K562 (cell line): ENCODE measurements around the gene LIN7A. TPM values are rescaled to one million over a fixed set of nuclear protein-coding genes. Genes with fewer than 3 reads are reported as not detected.

Source experiments
- ATAC-seq: fragments of 200-7000 bp; cut with Tn5 transposase; 3 replicates; pipeline ENCODE4 v1.9.1; 2020; ENCODE audit warnings: moderate library complexity
- BruUV-seq: library from RNA; stranded (reverse); fragments of 400-500 nt; replicated peaks from 2 replicates; lab custom pipeline; 2021; lab: Mats Ljungman, UMichigan
- CTCF ChIA-PET: fragments of 300-600 bp; formaldehyde crosslinking; extraction: SDS; loops from one replicate; lab custom pipeline; 2021; ENCODE audit warnings: low intra/inter-chr PET ratio; lab: Yijun Ruan, JAX
- POLR2A ChIA-PET: fragments of 300-600, 350-650 bp; sonication (Branson Sonifier 250); formaldehyde crosslinking; extraction: SDS; loops from one replicate; lab custom pipeline; 2021; ENCODE audit warnings: antibody characterized with exemption, inconsistent platforms; lab: Yijun Ruan, JAX
- DNase-seq, 4 experiments: peaks; one replicate each; pipeline versions ENCODE4 v3.0.0 to v3.0.0-alpha.2; 2011 to 2018; ENCODE audit warnings: low spot score in 3 of 4, mixed read lengths in 3 of 4; ENCODE audit errors: extremely low read depth in 1 of 4
- FAIRE-seq: peaks from 2 replicates; lab custom pipeline; 2011; peaks lifted over from hg19 to GRCh38; lab: Jason Lieb, UNC
- H2AFZ ChIP-seq: 2 replicates; pipeline ENCODE4 v1.6.0; 2011; ENCODE audit warnings: low read depth, low read length, control low read depth, inconsistent platforms
- H3K27ac ChIP-seq: fragments of 200-600 bp; 3 replicates; pipeline ENCODE4 v1.8.0; 2011; ENCODE audit warnings: low read depth, mild to moderate bottlenecking, control low read depth, inconsistent platforms, low read length, moderate library complexity, mixed read lengths; ENCODE audit errors: extremely low read depth
- H3K27me3 ChIP-seq, 2 experiments: fragments of 300-600 bp in 1 of 2; 2 replicates in 1 of 2; 3 replicates in 1 of 2; pipeline versions ENCODE4 v1.6.0 to v1.8.0; 2011; ENCODE audit warnings: inconsistent platforms in 2 of 2, low read length in 2 of 2, mild to moderate bottlenecking in 1 of 2, mixed read lengths in 1 of 2, moderate library complexity in 1 of 2; ENCODE audit not compliant: control insufficient read depth in 2 of 2, insufficient read depth in 2 of 2
- H3K36me3 ChIP-seq: fragments of 300-600 bp; 3 replicates; pipeline ENCODE4 v1.8.0; 2011; ENCODE audit warnings: mild to moderate bottlenecking, low read length, inconsistent platforms; ENCODE audit not compliant: control insufficient read depth, insufficient read depth
- H3K4me1 ChIP-seq, 2 experiments: fragments of 200-600 bp in 1 of 2; replicated peaks in 1 of 2; 2 replicates in 1 of 2; 3 replicates in 1 of 2; pipeline versions ENCODE4 v1.5.1 to v1.8.0; 2011; ENCODE audit warnings: inconsistent platforms in 2 of 2, low read length in 2 of 2, mild to moderate bottlenecking in 1 of 2, mixed read lengths in 1 of 2, moderate library complexity in 1 of 2; ENCODE audit not compliant: control insufficient read depth in 2 of 2, insufficient read depth in 2 of 2
- H3K4me2 ChIP-seq: 2 replicates; pipeline ENCODE4 v1.6.1; 2011; ENCODE audit warnings: low read length, control low read depth, inconsistent platforms, mixed read lengths; ENCODE audit not compliant: insufficient read depth
- H3K4me3 ChIP-seq: fragments of 200-600 bp; sonication (generic), shearing (Covaris generic); 2 replicates; pipeline ENCODE4 v1.5.1; 2016; ENCODE audit warnings: control low read depth, inconsistent platforms
- H3K79me2 ChIP-seq: fragments of 200-600 bp; 3 replicates; pipeline ENCODE4 v1.8.0; 2011; ENCODE audit warnings: low read length, inconsistent platforms; ENCODE audit not compliant: control insufficient read depth, insufficient read depth
- H3K9ac ChIP-seq, 2 experiments: 2 replicates each; pipeline versions ENCODE4 v1.6.0 to v1.6.1; 2011; ENCODE audit warnings: low read depth in 2 of 2, low read length in 2 of 2, control low read depth in 1 of 2, inconsistent platforms in 1 of 2, mild to moderate bottlenecking in 1 of 2, mixed read lengths in 1 of 2; ENCODE audit not compliant: insufficient read depth in 1 of 2
- H3K9me1 ChIP-seq: one replicate; pipeline ENCODE4 v1.6.0; 2011; ENCODE audit warnings: inconsistent platforms, mild to moderate bottlenecking, low read length, moderate library complexity; ENCODE audit not compliant: control insufficient read depth, insufficient read depth
- H3K9me3 ChIP-seq: replicated peaks from 2 replicates; pipeline ENCODE4 v1.5.1; 2011; ENCODE audit warnings: low read depth, low read length, inconsistent platforms; ENCODE audit not compliant: control insufficient read depth, insufficient read depth
- H4K20me1 ChIP-seq: replicated peaks from 2 replicates; pipeline ENCODE4 v1.6.1; 2011; ENCODE audit warnings: low read length, inconsistent platforms, mixed read lengths; ENCODE audit not compliant: control insufficient read depth, insufficient read depth
- CTCFL ChIP-seq: IDR thresholded peaks from 2 replicates; pipeline ENCODE4 v1.6.1; 2011; ENCODE audit warnings: borderline replicate concordance, low read depth, mild to moderate bottlenecking, moderate library complexity, low read length; ENCODE audit not compliant: insufficient read depth, poor library complexity, severe bottlenecking
- MEIS2 ChIP-seq: fragments of 450-650 bp; IDR thresholded peaks from 2 replicates; pipeline ENCODE4 v1.6.1; 2014; ENCODE audit warnings: mild to moderate bottlenecking; ENCODE audit not compliant: partially characterized antibody
- POU5F1 ChIP-seq: fragments of 150-350 bp; IDR thresholded peaks from 2 replicates; pipeline ENCODE4 v1.6.1; 2014; ENCODE audit warnings: borderline replicate concordance, low read length, low read depth, mild to moderate bottlenecking; ENCODE audit not compliant: partially characterized antibody
- SIN3A ChIP-seq, 2 experiments: fragments of 150-350 bp in 1 of 2; IDR thresholded peaks; 2 replicates each; pipeline ENCODE4 v1.6.1; 2011 to 2016; ENCODE audit warnings: borderline replicate concordance in 2 of 2, low read depth in 2 of 2, low read length in 2 of 2, mild to moderate bottlenecking in 2 of 2, moderate library complexity in 2 of 2; ENCODE audit not compliant: control insufficient read depth in 1 of 2
- SREBF1 ChIP-seq: fragments of 150-350 bp; IDR thresholded peaks from 2 replicates; pipeline ENCODE4 v1.6.1; 2014; ENCODE audit warnings: antibody characterized with exemption, low read depth, low read length, borderline replicate concordance
- ZNF561 ChIP-seq: fragments of 450-650 bp; formaldehyde crosslinking; conservative IDR thresholded peaks from 2 replicates; pipeline ENCODE4 v1.4.0; 2020; ENCODE audit warnings: mild to moderate bottlenecking, moderate library complexity
- WGBS: fragments of 100-300 bp; shearing (Covaris generic); methylation state at CpG from one replicate; pipeline ENCODE4 v1.1.6; 2016; ENCODE audit warnings: low coverage, mixed read lengths; ENCODE audit not compliant: insufficient coverage; ENCODE audit errors: missing lambda C conversion rate; 5-methylcytosine and 5-hydroxymethylcytosine counted together
- in situ Hi-C: fragments of 300-500 bp; cut with MboI; formaldehyde crosslinking; loops from 4 replicates; pipeline ENCODE4 v1.15.0; 2018; ENCODE audit warnings: inconsistent platforms, mixed read lengths
- intact Hi-C: fragments of 100-400 bp; cut with micrococcal nuclease; formaldehyde crosslinking; loops from 2 replicates; pipeline ENCODE4 v1.14.2; 2022
- polyA plus RNA-seq, 8 experiments: library from polyadenylated mRNA; depleted of rRNA in 4 of 8; stranded (reverse) in 5 of 8; unstranded in 3 of 8; fragments of >200 nt; fragmentation: Nextera tagmentation in 2 of 8; fragmentation: Illumina TruSeq in 1 of 8; extraction: Ambion mirVana in 2 of 8; extraction: Trizol in 1 of 8; gene quantifications; 2 replicates each; pipeline versions ENCODE4 v1.2.1 to v1.2.3, GENCODE V29; 2011 to 2014; ENCODE audit warnings: inconsistent platforms in 1 of 8, missing spikeins in 1 of 8
- total RNA-seq, 7 experiments: library from RNA; depleted of rRNA in 6 of 7; stranded (reverse); fragments of >200 nt in 6 of 7; fragmentation: Illumina TruSeq in 2 of 7; extraction: Trizol in 2 of 7; gene quantifications; 2 replicates each; pipeline versions ENCODE4 v1.2.1 to v1.2.3, GENCODE V29; 2011 to 2021; ENCODE audit warnings: low replicate concordance in 1 of 7

LIN7A gene
- total and polyA plus RNA-seq, 9 of the 15 experiments (the other 6 are each of a cell fraction or from before 2014, with no cell fraction given), result not detected

- no peak for TF ChIP-seq SREBF1
- TF ChIP-seq ZNF561 (CRISPR knock-in tag), result no peak
- TF ChIP-seq SIN3A (IDR thresholded peaks at IDR 0.05; ENCODE audit: borderline replicate concordance in 2 of 2, control insufficient read depth in 1 of 2, low read depth in 2 of 2, low read length in 2 of 2), result no peak
- TF ChIP-seq, all 486 proteins: peak for 0
These were observed 99.6 kb downstream of the LIN7A start (continued) for GRCh38 chr12:80838024-80838658.

- H2AFZ ChIP-seq, result no peak overlapping the region
- no peak overlapping the region for H3K4me2 ChIP-seq
- H3K27me3 ChIP-seq, result no peaks in the 10 kb centered on the region
- CTCF ChIA-PET, result no interaction called here
- H3K27ac ChIP-seq, result no peak overlapping the region
- FAIRE-seq (no peak), ATAC-seq (no peak)
- H3K36me3 ChIP-seq, result no peaks in the 10 kb centered on the region
- H3K9me1 ChIP-seq, result no peaks in the 10 kb centered on the region
- in situ Hi-C loops, result no loop called here
- 0% methylated on average over 5 of the region's 5 CpGs for WGBS
- BruUV-seq, result no TSS peak
- H3K9ac ChIP-seq, result no peak overlapping the region
- POLR2A ChIA-PET, result no interaction called here
- intact Hi-C loops, result no loop called here
- H3K4me1 ChIP-seq, result no peaks in the 10 kb centered on the region
- H3K4me3 ChIP-seq, result no peak overlapping the region
- TF ChIP-seq POU5F1 (no peak), MEIS2 (no peak), CTCFL (no peak)
- TF ChIP-seq, all 486 proteins: peak for 0
- H3K79me2 ChIP-seq, result no peaks in the 10 kb centered on the region
- H3K9me3 ChIP-seq, result no peaks in the 10 kb centered on the region
- H4K20me1 ChIP-seq, result no peaks in the 10 kb centered on the region
- peak in 1 of 4 experiments; percentile 7 for DNase-seq
These were observed 100.3 kb downstream of the LIN7A start for GRCh38 chr12:80837342-80837978.
